K562 (cell line): ENCODE measurements around the gene CYSRT1. TPM values are rescaled to one million over a fixed set of nuclear protein-coding genes. Genes with fewer than 3 reads are reported as not detected.

ENCODE experiments used
- ATAC-seq: fragments of 200-7000 bp; cut with Tn5 transposase; 3 replicates; pipeline ENCODE4 v1.9.1; 2020; ENCODE audit warnings: moderate library complexity
- BruUV-seq: library from RNA; stranded (reverse); fragments of 400-500 nt; replicated peaks from 2 replicates; lab custom pipeline; 2021; lab: Mats Ljungman, UMichigan
- CTCF ChIA-PET: fragments of 300-600 bp; formaldehyde crosslinking; extraction: SDS; loops from one replicate; lab custom pipeline; 2021; ENCODE audit warnings: low intra/inter-chr PET ratio; lab: Yijun Ruan, JAX
- POLR2A ChIA-PET: fragments of 300-600, 350-650 bp; sonication (Branson Sonifier 250); formaldehyde crosslinking; extraction: SDS; loops from one replicate; lab custom pipeline; 2021; ENCODE audit warnings: antibody characterized with exemption, inconsistent platforms; lab: Yijun Ruan, JAX
- DNase-seq, 4 experiments: peaks; one replicate each; pipeline versions ENCODE4 v3.0.0 to v3.0.0-alpha.2; 2011 to 2018; ENCODE audit warnings: low spot score in 3 of 4, mixed read lengths in 3 of 4; ENCODE audit errors: extremely low read depth in 1 of 4
- FAIRE-seq: peaks from 2 replicates; lab custom pipeline; 2011; peaks lifted over from hg19 to GRCh38; lab: Jason Lieb, UNC
- H2AFZ ChIP-seq: 2 replicates; pipeline ENCODE4 v1.6.0; 2011; ENCODE audit warnings: low read depth, low read length, control low read depth, inconsistent platforms
- H3K27ac ChIP-seq: fragments of 200-600 bp; 3 replicates; pipeline ENCODE4 v1.8.0; 2011; ENCODE audit warnings: low read depth, mild to moderate bottlenecking, control low read depth, inconsistent platforms, low read length, moderate library complexity, mixed read lengths; ENCODE audit errors: extremely low read depth
- H3K27me3 ChIP-seq, 2 experiments: fragments of 300-600 bp in 1 of 2; 2 replicates in 1 of 2; 3 replicates in 1 of 2; pipeline versions ENCODE4 v1.6.0 to v1.8.0; 2011; ENCODE audit warnings: inconsistent platforms in 2 of 2, low read length in 2 of 2, mild to moderate bottlenecking in 1 of 2, mixed read lengths in 1 of 2, moderate library complexity in 1 of 2; ENCODE audit not compliant: control insufficient read depth in 2 of 2, insufficient read depth in 2 of 2
- H3K36me3 ChIP-seq: fragments of 300-600 bp; 3 replicates; pipeline ENCODE4 v1.8.0; 2011; ENCODE audit warnings: mild to moderate bottlenecking, low read length, inconsistent platforms; ENCODE audit not compliant: control insufficient read depth, insufficient read depth
- H3K4me1 ChIP-seq, 2 experiments: fragments of 200-600 bp in 1 of 2; replicated peaks in 1 of 2; 2 replicates in 1 of 2; 3 replicates in 1 of 2; pipeline versions ENCODE4 v1.5.1 to v1.8.0; 2011; ENCODE audit warnings: inconsistent platforms in 2 of 2, low read length in 2 of 2, mild to moderate bottlenecking in 1 of 2, mixed read lengths in 1 of 2, moderate library complexity in 1 of 2; ENCODE audit not compliant: control insufficient read depth in 2 of 2, insufficient read depth in 2 of 2
- H3K4me2 ChIP-seq: 2 replicates; pipeline ENCODE4 v1.6.1; 2011; ENCODE audit warnings: low read length, control low read depth, inconsistent platforms, mixed read lengths; ENCODE audit not compliant: insufficient read depth
- H3K4me3 ChIP-seq: fragments of 200-600 bp; sonication (generic), shearing (Covaris generic); 2 replicates; pipeline ENCODE4 v1.5.1; 2016; ENCODE audit warnings: control low read depth, inconsistent platforms
- H3K79me2 ChIP-seq: fragments of 200-600 bp; 3 replicates; pipeline ENCODE4 v1.8.0; 2011; ENCODE audit warnings: low read length, inconsistent platforms; ENCODE audit not compliant: control insufficient read depth, insufficient read depth
- H3K9ac ChIP-seq, 2 experiments: 2 replicates each; pipeline versions ENCODE4 v1.6.0 to v1.6.1; 2011; ENCODE audit warnings: low read depth in 2 of 2, low read length in 2 of 2, control low read depth in 1 of 2, inconsistent platforms in 1 of 2, mild to moderate bottlenecking in 1 of 2, mixed read lengths in 1 of 2; ENCODE audit not compliant: insufficient read depth in 1 of 2
- H3K9me1 ChIP-seq: one replicate; pipeline ENCODE4 v1.6.0; 2011; ENCODE audit warnings: inconsistent platforms, mild to moderate bottlenecking, low read length, moderate library complexity; ENCODE audit not compliant: control insufficient read depth, insufficient read depth
- H3K9me3 ChIP-seq: replicated peaks from 2 replicates; pipeline ENCODE4 v1.5.1; 2011; ENCODE audit warnings: low read depth, low read length, inconsistent platforms; ENCODE audit not compliant: control insufficient read depth, insufficient read depth
- H4K20me1 ChIP-seq: replicated peaks from 2 replicates; pipeline ENCODE4 v1.6.1; 2011; ENCODE audit warnings: low read length, inconsistent platforms, mixed read lengths; ENCODE audit not compliant: control insufficient read depth, insufficient read depth
- ARHGAP35 ChIP-seq: fragments of 450-650 bp; IDR thresholded peaks from 2 replicates; pipeline ENCODE4 v1.6.1; 2018; ENCODE audit not compliant: partially characterized antibody
- ARID3A ChIP-seq: IDR thresholded peaks from 2 replicates; pipeline ENCODE4 v1.6.1; 2012; ENCODE audit warnings: low read depth, low read length, improper control_type of control experiment, borderline replicate concordance
- CEBPB ChIP-seq: fragments of 450-650 bp; IDR thresholded peaks from 2 replicates; pipeline ENCODE4 v1.6.1; 2016; ENCODE audit warnings: missing genetic modification characterization, missing compliant biosample characterization
- GABPA ChIP-seq: fragments of 200-800 bp; sonication (Bioruptor generic); conservative IDR thresholded peaks from 2 replicates; pipeline ENCODE4 v1.6.1; 2016; ENCODE audit warnings: low read depth, missing genetic modification characterization, missing compliant biosample characterization
- PCBP1 ChIP-seq: fragments of 200-400 bp; formaldehyde crosslinking; IDR thresholded peaks from 2 replicates; pipeline ENCODE4 v1.6.1; 2018; ENCODE audit warnings: mild to moderate bottlenecking, low read depth, low read length; ENCODE audit not compliant: poor library complexity, severe bottlenecking
- RBFOX2 ChIP-seq: fragments of 200-400 bp; formaldehyde crosslinking; IDR thresholded peaks from 2 replicates; pipeline ENCODE4 v1.6.1; 2017; ENCODE audit warnings: low read depth, mild to moderate bottlenecking, low read length, moderate library complexity
- RBM25 ChIP-seq: fragments of 200-400 bp; formaldehyde crosslinking; IDR thresholded peaks from 2 replicates; pipeline ENCODE4 v1.6.1; 2018; ENCODE audit warnings: low read length, low read depth, moderate library complexity; ENCODE audit not compliant: severe bottlenecking
- SIN3B ChIP-seq: fragments of 450-650 bp; IDR thresholded peaks from 2 replicates; pipeline ENCODE4 v1.6.1; 2017; ENCODE audit warnings: low read depth, mild to moderate bottlenecking, moderate library complexity
- YY1 ChIP-seq, 3 experiments: IDR thresholded peaks; 2 replicates each; pipeline ENCODE4 v1.6.1; 2011; ENCODE audit warnings: low read length in 2 of 3, mild to moderate bottlenecking in 2 of 3, moderate library complexity in 2 of 3, borderline replicate concordance in 1 of 3, control low read depth in 1 of 3, low read depth in 1 of 3; ENCODE audit not compliant: insufficient read depth in 3 of 3, insufficient replicate concordance in 2 of 3, control insufficient read depth in 1 of 3, insufficient read length in 1 of 3; ENCODE audit errors: extremely low read depth in 1 of 3
- WGBS: fragments of 100-300 bp; shearing (Covaris generic); methylation state at CpG from one replicate; pipeline ENCODE4 v1.1.6; 2016; ENCODE audit warnings: low coverage, mixed read lengths; ENCODE audit not compliant: insufficient coverage; ENCODE audit errors: missing lambda C conversion rate; 5-methylcytosine and 5-hydroxymethylcytosine counted together
- in situ Hi-C: fragments of 300-500 bp; cut with MboI; formaldehyde crosslinking; loops from 4 replicates; pipeline ENCODE4 v1.15.0; 2018; ENCODE audit warnings: inconsistent platforms, mixed read lengths
- intact Hi-C: fragments of 100-400 bp; cut with micrococcal nuclease; formaldehyde crosslinking; loops from 2 replicates; pipeline ENCODE4 v1.14.2; 2022
- polyA plus RNA-seq, 8 experiments: library from polyadenylated mRNA; depleted of rRNA in 4 of 8; stranded (reverse) in 5 of 8; unstranded in 3 of 8; fragments of >200 nt; fragmentation: Nextera tagmentation in 2 of 8; fragmentation: Illumina TruSeq in 1 of 8; extraction: Ambion mirVana in 2 of 8; extraction: Trizol in 1 of 8; gene quantifications; 2 replicates each; pipeline versions ENCODE4 v1.2.1 to v1.2.3, GENCODE V29; 2011 to 2014; ENCODE audit warnings: inconsistent platforms in 1 of 8, missing spikeins in 1 of 8
- total RNA-seq, 7 experiments: library from RNA; depleted of rRNA in 6 of 7; stranded (reverse); fragments of >200 nt in 6 of 7; fragmentation: Illumina TruSeq in 2 of 7; extraction: Trizol in 2 of 7; gene quantifications; 2 replicates each; pipeline versions ENCODE4 v1.2.1 to v1.2.3, GENCODE V29; 2011 to 2021; ENCODE audit warnings: low replicate concordance in 1 of 7
- TF ChIP-seq, protein P1 (sequence below): sonication (generic); formaldehyde crosslinking; IDR thresholded peaks from 2 replicates; pipeline ENCODE4 v1.8.1; 2023; ENCODE audit warnings: mild to moderate bottlenecking, missing genetic modification reagents
- TF ChIP-seq, protein P2 (sequence below), 3 experiments: fragments of 200-800 bp in 1 of 3; fragments of 250-450 bp in 1 of 3; fragments of 450-650 bp in 1 of 3; sonication (Bioruptor Pico) in 1 of 3; sonication (Bioruptor generic) in 1 of 3; formaldehyde crosslinking in 1 of 3; IDR thresholded peaks; 2 replicates each; pipeline versions ENCODE4 v1.6.1 to v1.8.0; 2016 to 2022; ENCODE audit warnings: mild to moderate bottlenecking in 2 of 3, missing genetic modification characterization in 2 of 3, missing compliant biosample characterization in 1 of 3, moderate library complexity in 1 of 3

Gene CYSRT1
- total and polyA plus RNA-seq, 9 of the 15 experiments (the other 6 are each of a cell fraction or from before 2014, with no cell fraction given), result 0.04 to 1.4 (median 0.42) TPM; not detected in 3

DNA sequence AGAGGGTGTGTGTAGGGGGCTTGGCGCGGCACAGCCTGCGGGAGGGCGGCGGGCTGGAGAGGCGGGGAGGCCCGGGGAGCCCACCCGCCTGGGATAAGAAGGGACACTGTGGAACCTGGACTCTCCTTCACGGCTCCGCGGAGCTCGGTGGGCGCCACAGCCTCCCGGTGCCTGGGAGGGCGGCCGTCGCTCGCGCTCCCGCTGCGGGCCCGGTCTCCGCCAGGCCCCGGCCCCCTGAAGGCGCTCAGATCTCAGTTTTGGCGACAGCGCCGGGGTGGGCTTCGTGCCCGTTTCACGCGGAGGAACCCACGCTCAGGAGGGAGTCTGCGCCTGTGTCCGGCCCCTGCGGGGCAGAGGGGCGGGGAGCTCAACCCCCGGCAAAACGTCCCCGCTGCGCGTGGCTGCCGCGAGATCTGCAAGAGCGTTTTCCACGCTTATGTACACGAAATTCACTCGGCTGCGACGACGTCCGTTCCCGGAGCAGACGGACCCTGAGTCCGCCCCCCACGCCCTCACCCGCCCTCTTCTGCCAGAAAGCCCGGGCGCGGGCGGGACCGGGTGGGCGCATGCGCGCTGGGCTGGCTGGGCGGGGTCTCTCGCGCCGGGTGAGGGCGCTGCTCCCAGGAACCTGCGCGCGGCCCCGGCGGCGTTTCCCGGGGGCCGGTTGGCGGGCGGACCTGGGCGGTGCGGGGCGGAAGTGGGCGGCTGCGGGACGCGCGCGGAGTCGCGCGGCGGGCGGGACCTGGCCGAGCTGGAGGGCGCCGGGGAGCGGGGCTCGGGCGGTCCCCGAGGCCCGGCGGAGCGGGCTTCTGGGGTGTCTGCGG is 29.9 kb downstream of the CYSRT1 start, which contains the start of gene NELFB:
TSS of gene NELFB (plus strand) at position 704 of the 824 bp plus-strand sequence.
- H3K36me3 ChIP-seq, result peaks cover 29% of the 10 kb centered on the region
- H3K27me3 ChIP-seq, result no peaks in the 10 kb centered on the region
- peak within 1 kb of the TSS; percentile 84 for H3K27ac ChIP-seq
- ChIA-PET POLR2A (interaction anchor here (0.6 to 8.3 kb wide), 8 partner anchors 12 to 395 kb away, joined by 3 to 221 read pairs (median 4); partner anchors contain the start of gene TUBB4B), CTCF (interaction anchor here (1.1 kb wide), 1 partner anchor 18 kb away, joined by 3 read pairs; no protein-coding TSS in a partner anchor)
- peak within 1 kb of the TSS; percentile 100 for H3K4me3 ChIP-seq
- intact Hi-C loops, result loop anchor here (2.0 kb wide), 2 partner anchors 14 to 22 kb away; partner anchors contain the start of genes TOR4A and TUBB4B
- H2AFZ ChIP-seq, result peak within 1 kb of the TSS; percentile 91
- in situ Hi-C loops, result no loop called here
- peak within 1 kb of the TSS; percentile 90 to 95 for H3K9ac ChIP-seq
- H3K79me2 ChIP-seq, result peaks cover 39% of the 10 kb centered on the region
- ATAC-seq (peak; percentile 82), DNase-seq (peak; percentile 94 to 99 (median 98)), FAIRE-seq (peak; percentile 77)
- BruUV-seq, result TSS peak; percentile 84
- no peaks in the 10 kb centered on the region for H3K9me3 ChIP-seq
- WGBS, result under 1% methylated on average over 68 of the region's 105 CpGs
- peaks cover 13 to 68% of the 10 kb centered on the region in 2 experiments for H3K4me1 ChIP-seq
- no peaks in the 10 kb centered on the region for H3K9me1 ChIP-seq
- peak within 1 kb of the TSS; percentile 97 for H3K4me2 ChIP-seq
- no peaks in the 10 kb centered on the region; the same call in 1 of the 2 replicates for H4K20me1 ChIP-seq
- no peak for TF ChIP-seq RBM25
- peak; percentile 100 for TF ChIP-seq GABPA
- TF ChIP-seq SIN3B, result peak; percentile 94
- no peak for TF ChIP-seq ARHGAP35
- TF ChIP-seq ARID3A, result no peak
- TF ChIP-seq PCBP1, result peak; percentile 84
- TF ChIP-seq, protein P1, sequence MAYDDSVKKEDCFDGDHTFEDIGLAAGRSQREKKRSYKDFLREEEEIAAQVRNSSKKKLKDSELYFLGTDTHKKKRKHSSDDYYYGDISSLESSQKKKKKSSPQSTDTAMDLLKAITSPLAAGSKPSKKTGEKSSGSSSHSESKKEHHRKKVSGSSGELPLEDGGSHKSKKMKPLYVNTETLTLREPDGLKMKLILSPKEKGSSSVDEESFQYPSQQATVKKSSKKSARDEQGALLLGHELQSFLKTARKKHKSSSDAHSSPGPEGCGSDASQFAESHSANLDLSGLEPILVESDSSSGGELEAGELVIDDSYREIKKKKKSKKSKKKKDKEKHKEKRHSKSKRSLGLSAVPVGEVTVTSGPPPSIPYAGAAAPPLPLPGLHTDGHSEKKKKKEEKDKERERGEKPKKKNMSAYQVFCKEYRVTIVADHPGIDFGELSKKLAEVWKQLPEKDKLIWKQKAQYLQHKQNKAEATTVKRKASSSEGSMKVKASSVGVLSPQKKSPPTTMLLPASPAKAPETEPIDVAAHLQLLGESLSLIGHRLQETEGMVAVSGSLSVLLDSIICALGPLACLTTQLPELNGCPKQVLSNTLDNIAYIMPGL (CRISPR knock-in tag), result peak; percentile 89
- peak; percentile 83 for TF ChIP-seq RBFOX2
- TF ChIP-seq YY1 (IDR thresholded peaks at IDR 0.05; ENCODE audit: borderline replicate concordance in 1 of 3, control insufficient read depth in 1 of 3, extremely low read depth in 1 of 3, insufficient read depth in 3 of 3, insufficient read length in 1 of 3, insufficient replicate concordance in 2 of 3, low read depth in 1 of 3, low read length in 2 of 3), result peak in 2 of 3 experiments; percentile 77 to 87
- no peak for TF ChIP-seq CEBPB
- TF ChIP-seq, protein P2, sequence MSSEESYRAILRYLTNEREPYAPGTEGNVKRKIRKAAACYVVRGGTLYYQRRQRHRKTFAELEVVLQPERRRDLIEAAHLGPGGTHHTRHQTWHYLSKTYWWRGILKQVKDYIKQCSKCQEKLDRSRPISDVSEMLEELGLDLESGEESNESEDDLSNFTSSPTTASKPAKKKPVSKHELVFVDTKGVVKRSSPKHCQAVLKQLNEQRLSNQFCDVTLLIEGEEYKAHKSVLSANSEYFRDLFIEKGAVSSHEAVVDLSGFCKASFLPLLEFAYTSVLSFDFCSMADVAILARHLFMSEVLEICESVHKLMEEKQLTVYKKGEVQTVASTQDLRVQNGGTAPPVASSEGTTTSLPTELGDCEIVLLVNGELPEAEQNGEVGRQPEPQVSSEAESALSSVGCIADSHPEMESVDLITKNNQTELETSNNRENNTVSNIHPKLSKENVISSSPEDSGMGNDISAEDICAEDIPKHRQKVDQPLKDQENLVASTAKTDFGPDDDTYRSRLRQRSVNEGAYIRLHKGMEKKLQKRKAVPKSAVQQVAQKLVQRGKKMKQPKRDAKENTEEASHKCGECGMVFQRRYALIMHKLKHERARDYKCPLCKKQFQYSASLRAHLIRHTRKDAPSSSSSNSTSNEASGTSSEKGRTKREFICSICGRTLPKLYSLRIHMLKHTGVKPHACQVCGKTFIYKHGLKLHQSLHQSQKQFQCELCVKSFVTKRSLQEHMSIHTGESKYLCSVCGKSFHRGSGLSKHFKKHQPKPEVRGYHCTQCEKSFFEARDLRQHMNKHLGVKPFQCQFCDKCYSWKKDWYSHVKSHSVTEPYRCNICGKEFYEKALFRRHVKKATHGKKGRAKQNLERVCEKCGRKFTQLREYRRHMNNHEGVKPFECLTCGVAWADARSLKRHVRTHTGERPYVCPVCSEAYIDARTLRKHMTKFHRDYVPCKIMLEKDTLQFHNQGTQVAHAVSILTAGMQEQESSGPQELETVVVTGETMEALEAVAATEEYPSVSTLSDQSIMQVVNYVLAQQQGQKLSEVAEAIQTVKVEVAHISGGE (CRISPR knock-in tag; IDR thresholded peaks at IDR 0.05), result peak; percentile 98 to 100 (median 99)
